ENCODE results near the gene MVB12B. TPM values are rescaled to one million over a fixed set of nuclear protein-coding genes. Genes with fewer than 3 reads are reported as not detected.

MVB12B gene
- total and polyA plus RNA-seq, 2 of the 8 experiments (the other 6 are each of a cell fraction or from before 2014, with no cell fraction given): 2.6 to 5.0 TPM

DNA sequence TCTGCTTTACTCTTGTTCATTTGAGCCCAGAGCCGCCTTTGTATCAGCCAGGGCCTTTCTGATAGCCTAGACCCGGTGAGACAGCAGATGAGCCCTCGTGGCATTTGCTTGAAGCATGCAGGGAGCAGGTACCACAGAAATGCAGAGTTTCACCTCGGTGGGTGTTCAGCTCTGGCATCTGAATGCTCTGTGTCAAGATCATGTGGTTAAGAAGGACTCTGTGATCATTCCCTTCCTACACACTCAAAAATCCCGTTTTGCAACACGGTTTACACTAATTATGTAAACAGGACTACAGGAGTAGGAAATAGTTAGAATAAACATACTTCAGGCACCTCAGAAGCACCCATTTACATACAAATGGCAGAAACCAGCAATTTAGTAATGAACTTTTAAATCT lies 67.2 kb downstream of the MVB12B start (continued):
- no peak for TF ChIP-seq RBBP5 (IDR thresholded peaks at IDR 0.05; ENCODE audit: borderline replicate concordance, low read depth, low read length)
- TF ChIP-seq HDAC6 (IDR thresholded peaks at IDR 0.05; ENCODE audit: low read depth, low read length): no peak
- no peak for TF ChIP-seq TBP (IDR thresholded peaks at IDR 0.05; ENCODE audit: low read depth, low read length)
- TF ChIP-seq POLR2A (IDR thresholded peaks at IDR 0.05; ENCODE audit: control extremely low read depth in 1 of 2, low read depth in 2 of 2, low read length in 2 of 2): no peak
- TF ChIP-seq CBX5 (IDR thresholded peaks at IDR 0.05; ENCODE audit: low read depth, low read length): no peak
- TF ChIP-seq SIX5 (IDR thresholded peaks at IDR 0.05; ENCODE audit: low read depth, low read length): no peak
